M059J (cell line): ENCODE results near the gene DERA. TPM values are rescaled to one million over a fixed set of nuclear protein-coding genes. Genes with fewer than 3 reads are reported as not detected.
"Not testable (repeated sequence)": the region's sequence is repeated elsewhere in the genome, so short reads cannot be mapped to it uniquely, and the experiment has no call there.

Experiments used
- DNase-seq: peaks from one replicate; pipeline ENCODE4 v3.0.0-alpha.2; 2012; ENCODE audit warnings: low read depth
- total RNA-seq: library from RNA; depleted of rRNA; stranded (reverse); fragments of >200 nt; shearing (Covaris generic); gene quantifications from 2 replicates; pipeline ENCODE4 v1.2.3, GENCODE V29; 2014; rRNA removed

Gene DERA
- 67.0 and 111 TPM in 2 replicates for total RNA-seq

DNA sequence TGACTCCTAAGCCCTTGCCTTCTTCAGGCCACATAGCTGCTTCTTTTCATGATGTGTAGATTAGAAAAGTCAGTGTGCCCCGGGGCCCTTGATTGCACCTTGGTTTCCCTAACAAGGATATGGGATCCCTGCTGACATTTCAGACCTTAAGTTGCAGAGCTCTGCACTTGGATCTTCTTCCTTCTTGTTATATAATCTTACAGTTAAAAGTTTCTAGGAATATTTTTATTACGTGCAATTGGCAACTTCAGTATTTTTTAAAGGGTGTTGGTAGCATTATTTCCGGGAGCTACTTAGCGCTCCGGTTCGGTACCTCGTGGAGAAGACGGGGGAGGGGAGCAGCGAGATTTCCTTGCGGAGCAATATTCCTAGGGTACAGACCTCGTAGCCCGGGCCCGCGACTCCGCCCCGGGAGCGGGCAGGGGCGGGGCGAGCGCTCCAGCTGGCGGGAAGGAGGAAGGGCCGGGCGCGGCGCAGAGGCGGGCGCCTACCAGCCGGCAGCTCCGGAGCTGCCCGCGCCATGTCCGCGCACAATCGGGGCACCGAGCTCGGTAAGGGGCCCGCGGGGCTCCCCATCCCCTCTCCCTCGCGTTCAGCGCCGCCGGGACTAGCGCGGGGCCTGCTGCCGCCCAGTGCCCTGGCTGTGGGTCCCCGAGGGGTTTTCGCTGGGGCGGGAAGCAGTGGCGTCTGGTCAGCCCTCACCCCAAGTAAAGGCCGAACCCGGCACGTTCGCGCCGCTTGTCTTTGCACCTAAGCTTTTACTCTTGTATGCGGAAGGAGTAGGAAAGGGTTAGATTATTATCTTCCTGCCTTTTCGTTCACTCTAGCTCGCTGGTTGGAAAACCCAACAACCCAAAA, at the start of gene DERA:
Gene DERA, plus strand, starts transcription at position 469 of the 858 bp plus-strand sequence. Its CDS starts 52 bp downstream, at position 521.
- peak; percentile 77 for DNase-seq

DNA sequence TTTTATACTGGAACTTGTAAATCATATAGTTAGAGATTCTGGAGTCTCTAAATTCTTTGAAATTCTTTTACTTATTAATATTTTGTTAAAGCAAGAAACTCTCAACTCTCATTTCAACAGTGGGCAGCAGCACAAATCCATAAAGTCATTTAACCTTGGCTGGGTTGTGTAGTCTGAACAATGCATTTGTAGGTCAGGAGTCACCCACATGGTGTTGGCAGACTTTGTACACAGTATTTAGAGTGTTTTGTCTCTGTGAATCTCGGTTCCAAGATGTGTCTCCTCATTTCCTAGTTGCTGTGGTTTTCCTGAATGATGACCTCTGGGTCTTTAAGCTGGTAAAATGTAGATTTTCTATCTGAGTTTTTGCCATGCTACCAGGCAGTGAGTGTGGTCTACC, 49.7 kb upstream of the DERA start:
- peak; percentile 9 for DNase-seq

GRCh38 chr12:15862840-15863239, 48.3 kb upstream of the DERA start:
- no peak for DNase-seq

- no peak for DNase-seq
Observed at GRCh38 chr12:15863372-15863771, 47.8 kb upstream of the DERA start.

DNA sequence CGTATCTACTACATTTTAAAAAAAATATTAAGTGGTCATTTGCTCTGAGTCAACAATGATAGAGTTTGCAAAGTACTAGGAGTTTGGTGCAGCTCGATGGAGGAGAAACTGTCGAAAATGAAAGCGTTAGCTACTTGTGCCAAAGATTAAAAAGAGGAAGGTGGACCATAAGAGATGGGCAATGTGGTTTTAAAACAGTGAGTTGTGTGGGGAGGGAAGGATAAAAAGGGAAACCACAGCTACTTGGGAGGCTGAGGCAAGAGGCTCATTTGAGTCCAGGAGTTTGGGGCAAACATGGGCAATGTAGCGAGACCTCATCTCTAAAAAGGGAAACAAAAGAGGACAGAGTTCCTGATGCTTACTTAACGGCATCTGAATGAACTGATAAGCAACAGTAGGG, 47.1 kb upstream of the DERA start:
- no peak for DNase-seq

DNA sequence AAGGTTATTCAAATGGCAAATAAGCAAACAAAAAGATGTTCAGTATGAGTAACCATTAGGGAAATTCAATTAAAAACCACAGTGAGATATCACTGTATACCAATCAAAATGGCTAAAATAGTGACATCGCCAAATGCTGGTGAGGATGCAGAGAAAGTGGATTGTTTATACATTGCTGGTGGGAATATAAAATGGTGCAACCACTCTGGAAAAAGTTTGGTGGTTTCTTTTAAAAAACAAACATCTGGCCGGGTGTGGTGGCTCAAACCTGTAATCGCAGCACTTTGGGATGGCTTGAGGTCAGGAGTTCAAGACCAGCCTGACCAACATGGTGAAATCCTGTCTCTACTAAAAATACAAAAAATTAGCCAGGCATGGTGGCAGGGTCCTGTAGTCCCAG, 42.9 kb upstream of the DERA start:
- DNase-seq, result peak; percentile 40

DNA sequence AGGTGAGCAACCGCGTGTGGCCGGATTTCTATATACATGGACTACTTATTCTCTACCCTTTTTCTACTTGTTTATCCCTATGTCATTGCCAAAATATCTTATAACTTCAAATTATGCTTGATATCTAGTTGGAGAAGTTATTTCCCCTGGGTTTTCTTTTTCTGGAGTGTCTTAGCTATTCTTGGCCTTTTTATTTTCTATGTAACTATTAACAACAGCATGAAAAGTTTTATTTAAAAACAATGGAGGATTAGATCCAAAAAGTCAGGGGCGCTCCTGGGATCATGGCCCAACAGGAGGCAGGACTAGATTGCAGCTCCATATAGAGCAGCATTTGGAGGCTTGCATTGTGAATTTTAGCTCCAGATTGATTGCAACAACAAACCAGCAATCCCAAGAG, 37.6 kb upstream of the DERA start:
- DNase-seq, result no peak

GRCh38 chr12:15874556-15875145, 36.5 kb upstream of the DERA start:
- DNase-seq, result not testable (repeated sequence)

DNA sequence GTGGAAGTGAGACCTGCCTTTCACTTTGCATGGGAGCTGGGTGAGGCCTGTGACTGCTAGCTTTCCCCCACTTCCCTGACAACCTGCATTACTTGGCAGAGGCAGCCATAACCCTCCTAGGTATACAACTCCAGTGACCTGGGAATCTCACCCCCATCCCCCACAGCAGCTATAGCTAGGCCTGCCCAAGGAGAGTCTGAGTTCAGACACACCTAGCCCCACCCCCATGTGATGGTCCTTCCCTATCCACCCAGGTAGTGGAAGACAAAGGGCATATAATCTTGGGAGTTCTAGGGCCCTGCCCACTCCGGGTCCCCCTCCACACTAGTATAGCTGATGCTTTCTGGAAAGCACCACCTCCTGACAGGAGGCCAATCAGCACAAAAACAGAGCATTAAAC, 35.3 kb upstream of the DERA start:
- no peak for DNase-seq

DNA sequence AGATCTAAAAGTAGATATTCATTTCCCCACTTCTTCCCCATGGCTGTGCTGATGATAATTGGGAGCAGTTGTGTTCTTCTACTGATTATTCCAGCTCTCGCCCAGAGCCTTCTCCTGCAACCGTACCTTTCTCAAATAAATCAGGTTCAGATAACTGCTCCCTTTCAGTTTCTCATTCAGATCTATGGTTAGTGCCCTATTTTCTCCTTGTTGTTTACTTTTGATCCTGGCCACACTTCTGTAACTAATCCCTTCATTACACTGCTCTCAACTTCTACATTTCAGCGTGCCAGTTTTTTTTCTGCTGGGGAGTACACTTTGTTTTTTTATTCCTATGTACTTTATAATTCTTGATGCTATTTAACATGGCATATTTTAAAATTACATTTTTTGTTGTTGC, 31.7 kb upstream of the DERA start:
- no peak for DNase-seq

DNA sequence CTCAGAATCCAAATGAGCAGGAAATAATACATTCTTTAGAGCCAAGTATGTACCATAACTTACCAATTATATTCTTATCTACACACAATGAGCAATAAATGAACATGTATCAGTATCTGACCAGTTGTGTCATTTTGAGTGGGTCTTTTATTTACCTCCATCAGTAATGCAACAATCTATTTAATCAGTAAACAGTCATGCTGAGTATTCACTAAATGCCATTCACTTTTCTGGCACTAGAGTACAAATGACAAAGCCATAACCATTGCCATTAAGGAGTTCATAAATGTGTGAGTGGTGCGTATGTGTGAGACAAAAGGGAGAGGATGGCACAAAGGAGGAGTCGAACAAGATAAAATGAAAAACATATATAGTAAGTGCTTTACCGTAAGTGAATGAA, 30.4 kb upstream of the DERA start:
- no peak for DNase-seq

- peak; percentile 95 for DNase-seq
Observed at GRCh38 chr12:15882118-15882971, 28.8 kb upstream of the DERA start, which contains the start of gene STRAP. Gene STRAP (plus strand): TSS chr12:15882387. CDS start chr12:15882708, 321 bp downstream.

DNA sequence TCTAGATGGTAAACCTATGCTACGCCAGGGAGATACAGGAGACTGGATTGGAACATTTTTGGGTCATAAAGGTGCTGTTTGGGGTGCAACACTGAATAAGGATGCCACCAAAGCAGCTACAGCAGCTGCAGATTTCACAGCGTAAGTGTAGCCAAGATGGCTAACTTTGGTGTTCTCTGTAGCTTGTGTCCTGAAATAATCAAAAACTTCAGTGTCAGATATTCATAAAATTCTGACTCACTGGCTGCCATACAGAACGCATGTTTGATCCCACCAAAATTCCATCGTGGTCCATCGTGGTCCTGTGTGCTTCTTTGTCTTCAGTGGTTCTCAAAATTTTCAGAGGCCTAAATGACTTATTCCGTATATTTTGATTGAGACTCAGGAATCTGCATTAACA, 27.6 kb upstream of the DERA start:
- no peak for DNase-seq

- DNase-seq, result peak; percentile 12
Observed at GRCh38 chr12:15886372-15887042, 24.6 kb upstream of the DERA start.

DNA sequence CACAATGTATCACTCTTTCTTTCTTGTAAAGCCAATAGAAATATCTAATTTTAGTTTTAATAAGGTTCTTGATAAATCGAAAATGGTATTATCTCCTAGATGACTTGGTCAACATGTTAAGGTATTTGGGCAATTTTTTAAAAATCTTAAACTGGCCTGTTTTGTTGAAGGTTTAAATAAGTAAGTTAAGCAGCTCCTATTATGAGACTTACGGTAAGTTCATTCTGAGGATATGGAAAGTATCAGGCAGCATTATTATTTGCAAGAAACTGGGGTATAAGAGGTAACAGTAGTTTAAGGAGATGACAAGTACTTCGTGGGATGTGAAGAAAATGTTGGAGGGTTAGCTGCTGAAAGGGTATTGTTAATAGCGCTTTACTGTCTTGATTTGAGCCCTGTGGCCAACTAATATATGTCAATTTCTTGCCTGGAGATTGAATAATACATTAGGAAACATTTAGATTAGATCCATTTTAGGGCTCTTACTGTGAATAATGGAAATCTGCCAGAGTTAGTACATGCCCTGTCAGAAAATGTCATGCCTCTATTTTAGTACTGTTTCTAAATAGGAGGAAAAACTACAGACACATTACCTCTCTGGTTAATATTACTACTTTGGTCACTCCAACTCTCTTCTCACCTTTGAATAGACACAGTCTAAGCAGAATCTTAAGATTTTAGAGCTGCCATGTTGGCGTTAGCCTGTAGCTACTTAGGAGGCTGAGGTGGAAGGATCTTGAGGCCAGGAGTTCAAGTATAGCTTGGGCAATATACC, 23.9 kb upstream of the DERA start:
- no peak for DNase-seq

- DNase-seq, result no peak
Observed at GRCh38 chr12:15892645-15893259, 18.4 kb upstream of the DERA start.

GRCh38 chr12:15893260-15893659, 17.9 kb upstream of the DERA start:
- DNase-seq, result no peak

- DNase-seq, result peak; percentile 10
Observed at GRCh38 chr12:15896867-15897266, 14.3 kb upstream of the DERA start.

- DNase-seq, result peak; percentile 29
Observed at GRCh38 chr12:15897433-15897832, 13.7 kb upstream of the DERA start.

DNA sequence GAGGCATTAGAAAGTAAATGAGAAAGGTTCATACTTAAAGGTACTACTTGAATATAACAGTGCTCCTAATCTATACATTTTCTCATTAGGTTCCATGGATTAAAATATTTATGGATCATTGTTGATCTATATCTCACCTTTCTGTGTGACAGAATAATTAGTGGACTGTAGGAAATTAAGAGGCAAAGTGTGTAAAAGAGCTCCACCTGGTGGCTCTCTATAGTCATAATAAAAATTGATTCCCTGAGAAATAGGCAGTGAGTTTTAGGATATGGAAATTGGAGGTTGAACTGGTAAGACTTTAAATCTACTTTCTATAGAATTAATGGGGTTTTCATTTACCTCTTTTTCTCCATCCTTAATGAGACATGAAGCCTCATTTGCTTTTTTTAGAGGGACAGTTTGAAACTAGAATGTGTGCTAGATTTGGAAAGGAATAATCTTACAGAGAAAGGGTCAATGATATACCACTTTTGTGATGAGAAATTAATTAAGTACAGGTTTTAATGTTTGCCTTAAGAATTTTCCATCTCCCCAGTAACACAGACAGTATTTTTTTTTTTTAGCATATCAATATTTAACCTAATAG, 11.8 kb upstream of the DERA start:
- DNase-seq, result peak; percentile 39
